ENCODE results near the gene CSRNP3.

GRCh38 chr2:165665614-165666013, 196.1 kb downstream of the CSRNP3 start:
- TF ChIP-seq EP300 (IDR thresholded peaks at IDR 0.05; ENCODE audit: low read depth) (no peak), CTCF (IDR thresholded peaks at IDR 0.05) (no peak), POLR2A (IDR thresholded peaks at IDR 0.05) (no peak), POLR2AphosphoS5 (IDR thresholded peaks at IDR 0.05) (no peak)
